IMR-90 (cell line): Measurements from ENCODE around the gene ADGRA1.

Experiments used
- CEBPB ChIP-seq: IDR thresholded peaks from 2 replicates; pipeline ENCODE4 v1.6.1; 2012; ENCODE audit warnings: low read depth, low read length, improper control_type of control experiment
- CHD1 ChIP-seq: IDR thresholded peaks from 2 replicates; pipeline ENCODE4 v1.6.1; 2012; ENCODE audit warnings: low read depth, low read length, improper control_type of control experiment
- MXI1 ChIP-seq: IDR thresholded peaks from 2 replicates; pipeline ENCODE4 v1.6.1; 2012; ENCODE audit warnings: low read depth, mild to moderate bottlenecking, low read length, moderate library complexity, borderline replicate concordance
- RCOR1 ChIP-seq: IDR thresholded peaks from 2 replicates; pipeline ENCODE4 v1.6.1; 2012; ENCODE audit warnings: mild to moderate bottlenecking, low read length, improper control_type of control experiment; ENCODE audit not compliant: insufficient replicate concordance
- TF ChIP-seq, protein P1 (sequence below): conservative IDR thresholded peaks from 2 replicates; pipeline ENCODE4 v1.5.1; 2012; ENCODE audit warnings: mild to moderate bottlenecking, low read depth, low read length, improper control_type of control experiment
- TF ChIP-seq, protein P2 (sequence below): fragments of 150-350 bp; IDR thresholded peaks from 2 replicates; pipeline ENCODE4 v1.6.1; 2017; ENCODE audit warnings: mild to moderate bottlenecking, antibody characterized with exemption, low read length, low read depth
- TF ChIP-seq, protein P3 (sequence below): fragments of 150-350 bp; IDR thresholded peaks from 2 replicates; pipeline ENCODE4 v1.6.1; 2016; ENCODE audit warnings: low read depth, mild to moderate bottlenecking, low read length, moderate library complexity, borderline replicate concordance

DNA sequence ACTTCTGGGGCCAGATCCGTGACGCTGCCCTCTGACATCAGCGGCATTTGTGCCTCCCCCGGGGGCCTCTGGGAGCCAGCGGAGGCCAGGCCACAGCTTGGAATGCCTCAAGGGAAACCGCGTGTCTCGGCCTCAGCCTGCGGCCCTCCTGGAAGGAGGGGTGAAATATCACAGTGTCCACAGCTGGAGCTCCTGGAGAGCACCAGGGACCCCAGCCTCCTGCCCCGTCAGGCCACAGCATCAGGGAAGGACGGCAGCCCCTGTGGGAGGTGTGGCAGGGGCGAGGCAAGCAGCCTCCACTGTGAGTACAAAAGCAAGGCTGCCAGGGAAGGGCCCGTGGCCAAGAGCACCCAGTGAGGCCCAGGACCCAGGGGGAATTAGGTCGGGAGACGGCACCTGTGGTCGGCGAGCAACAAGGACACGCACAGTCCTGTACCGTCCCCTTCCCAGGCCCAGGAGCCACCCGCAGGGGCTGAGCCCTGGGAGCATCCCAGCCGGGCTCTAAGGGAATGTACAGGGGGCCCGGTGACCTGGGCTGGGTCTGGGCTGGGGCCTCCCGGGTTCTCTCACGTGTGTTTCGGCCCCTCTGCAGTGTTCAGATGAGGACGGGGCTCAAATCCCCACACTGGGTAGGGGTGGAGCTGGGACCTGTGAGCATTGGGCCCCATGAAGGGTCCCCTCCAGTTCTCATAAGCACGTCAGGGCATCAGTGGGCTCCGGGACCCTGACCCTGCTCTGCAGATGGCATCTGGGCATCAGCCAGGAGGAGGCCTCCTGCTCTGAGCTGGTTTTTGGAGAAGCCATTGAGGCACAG, 53.6 kb downstream of the ADGRA1 start:
- TF ChIP-seq RCOR1 (no peak), CHD1 (no peak), MXI1 (no peak), CEBPB (no peak)
- TF ChIP-seq, protein P1, sequence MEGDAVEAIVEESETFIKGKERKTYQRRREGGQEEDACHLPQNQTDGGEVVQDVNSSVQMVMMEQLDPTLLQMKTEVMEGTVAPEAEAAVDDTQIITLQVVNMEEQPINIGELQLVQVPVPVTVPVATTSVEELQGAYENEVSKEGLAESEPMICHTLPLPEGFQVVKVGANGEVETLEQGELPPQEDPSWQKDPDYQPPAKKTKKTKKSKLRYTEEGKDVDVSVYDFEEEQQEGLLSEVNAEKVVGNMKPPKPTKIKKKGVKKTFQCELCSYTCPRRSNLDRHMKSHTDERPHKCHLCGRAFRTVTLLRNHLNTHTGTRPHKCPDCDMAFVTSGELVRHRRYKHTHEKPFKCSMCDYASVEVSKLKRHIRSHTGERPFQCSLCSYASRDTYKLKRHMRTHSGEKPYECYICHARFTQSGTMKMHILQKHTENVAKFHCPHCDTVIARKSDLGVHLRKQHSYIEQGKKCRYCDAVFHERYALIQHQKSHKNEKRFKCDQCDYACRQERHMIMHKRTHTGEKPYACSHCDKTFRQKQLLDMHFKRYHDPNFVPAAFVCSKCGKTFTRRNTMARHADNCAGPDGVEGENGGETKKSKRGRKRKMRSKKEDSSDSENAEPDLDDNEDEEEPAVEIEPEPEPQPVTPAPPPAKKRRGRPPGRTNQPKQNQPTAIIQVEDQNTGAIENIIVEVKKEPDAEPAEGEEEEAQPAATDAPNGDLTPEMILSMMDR: no peak
- TF ChIP-seq, protein P2, sequence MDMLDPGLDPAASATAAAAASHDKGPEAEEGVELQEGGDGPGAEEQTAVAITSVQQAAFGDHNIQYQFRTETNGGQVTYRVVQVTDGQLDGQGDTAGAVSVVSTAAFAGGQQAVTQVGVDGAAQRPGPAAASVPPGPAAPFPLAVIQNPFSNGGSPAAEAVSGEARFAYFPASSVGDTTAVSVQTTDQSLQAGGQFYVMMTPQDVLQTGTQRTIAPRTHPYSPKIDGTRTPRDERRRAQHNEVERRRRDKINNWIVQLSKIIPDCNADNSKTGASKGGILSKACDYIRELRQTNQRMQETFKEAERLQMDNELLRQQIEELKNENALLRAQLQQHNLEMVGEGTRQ: no peak
- TF ChIP-seq, protein P3, sequence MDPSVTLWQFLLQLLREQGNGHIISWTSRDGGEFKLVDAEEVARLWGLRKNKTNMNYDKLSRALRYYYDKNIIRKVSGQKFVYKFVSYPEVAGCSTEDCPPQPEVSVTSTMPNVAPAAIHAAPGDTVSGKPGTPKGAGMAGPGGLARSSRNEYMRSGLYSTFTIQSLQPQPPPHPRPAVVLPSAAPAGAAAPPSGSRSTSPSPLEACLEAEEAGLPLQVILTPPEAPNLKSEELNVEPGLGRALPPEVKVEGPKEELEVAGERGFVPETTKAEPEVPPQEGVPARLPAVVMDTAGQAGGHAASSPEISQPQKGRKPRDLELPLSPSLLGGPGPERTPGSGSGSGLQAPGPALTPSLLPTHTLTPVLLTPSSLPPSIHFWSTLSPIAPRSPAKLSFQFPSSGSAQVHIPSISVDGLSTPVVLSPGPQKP: no peak
